SU-DHL-6 (cell line): ENCODE data around the gene PPM1H.

Experiments used
- H2AFZ ChIP-seq: fragments of 200-600 bp; sonication (generic); 2 replicates; pipeline ENCODE4 v1.6.1; 2014; ENCODE audit warnings: low read depth, mild to moderate bottlenecking, moderate library complexity, mixed read lengths, antibody characterized with exemption, low read length; ENCODE audit not compliant: severe bottlenecking
- H3F3A ChIP-seq: fragments of 200-600 bp; shearing (Covaris generic); 2 replicates; pipeline ENCODE4 v1.6.0; 2016; ENCODE audit warnings: antibody characterized with exemption, mild to moderate bottlenecking; ENCODE audit not compliant: insufficient read depth
- H3K27ac ChIP-seq: fragments of 200-600 bp; sonication (generic); 2 replicates; pipeline ENCODE4 v1.5.1; 2016; ENCODE audit warnings: low read depth, mild to moderate bottlenecking, low read length, moderate library complexity, mixed read lengths
- H3K27me3 ChIP-seq: fragments of 200-600 bp; sonication (generic), shearing (Covaris generic); 2 replicates; pipeline ENCODE4 v1.6.0; 2014; ENCODE audit warnings: mild to moderate bottlenecking, low read length
- H3K36me3 ChIP-seq: fragments of 200-600 bp; sonication (generic); 2 replicates; pipeline ENCODE4 v1.6.1; 2014; ENCODE audit warnings: mild to moderate bottlenecking, low read length, mixed read lengths
- H3K4me2 ChIP-seq: fragments of 300-600, 200-600 bp; shearing (Covaris generic), sonication (generic); 2 replicates; pipeline ENCODE4 v1.6.0; 2014; ENCODE audit warnings: low read length, low read depth, mild to moderate bottlenecking; ENCODE audit not compliant: poor library complexity, severe bottlenecking
- H3K4me3 ChIP-seq: fragments of 200-600 bp; sonication (generic); 2 replicates; pipeline ENCODE4 v1.5.1; 2014; ENCODE audit warnings: antibody characterized with exemption, low read length, mild to moderate bottlenecking, mixed read lengths; ENCODE audit not compliant: insufficient read depth, poor library complexity, severe bottlenecking
- H3K79me2 ChIP-seq: fragments of 200-600 bp; sonication (generic); 2 replicates; pipeline ENCODE4 v1.6.1; 2014; ENCODE audit warnings: mild to moderate bottlenecking, low read length, moderate library complexity; ENCODE audit not compliant: insufficient read depth
- H3K9ac ChIP-seq: fragments of 200-600 bp; sonication (generic); 2 replicates; pipeline ENCODE4 v1.7.0; 2014; ENCODE audit warnings: mild to moderate bottlenecking, low read length
- H3K9me2 ChIP-seq: fragments of 200-600 bp; sonication (generic); replicated peaks from 2 replicates; pipeline ENCODE4 v1.6.1; 2014; ENCODE audit warnings: low read length; ENCODE audit not compliant: insufficient read depth
- H3K9me3 ChIP-seq: fragments of 200-600 bp; sonication (generic); 2 replicates; pipeline ENCODE4 v1.6.1; 2014; ENCODE audit warnings: low read length, mixed read lengths; ENCODE audit not compliant: insufficient read depth
- H4K20me1 ChIP-seq: fragments of 200-600 bp; sonication (generic); 2 replicates; pipeline ENCODE4 v1.6.1; 2014; ENCODE audit warnings: low read depth, mild to moderate bottlenecking, antibody characterized with exemption, low read length, moderate library complexity, mixed read lengths
- EZH2phosphoT487 ChIP-seq: fragments of 200-600 bp; sonication (generic), shearing (Covaris generic); conservative IDR thresholded peaks from 2 replicates; pipeline ENCODE4 v1.6.1; 2018; ENCODE audit warnings: mild to moderate bottlenecking, antibody characterized with exemption, low read length, moderate library complexity, mixed read lengths
- TF ChIP-seq, protein P1 (sequence below): fragments of 200-600 bp; sonication (generic); IDR thresholded peaks from one replicate; pipeline ENCODE4 v1.5.1; 2017; ENCODE audit warnings: antibody characterized with exemption, mild to moderate bottlenecking, low read length, moderate library complexity; ENCODE audit not compliant: insufficient read depth, poor library complexity, severe bottlenecking

The PPM1H gene

DNA sequence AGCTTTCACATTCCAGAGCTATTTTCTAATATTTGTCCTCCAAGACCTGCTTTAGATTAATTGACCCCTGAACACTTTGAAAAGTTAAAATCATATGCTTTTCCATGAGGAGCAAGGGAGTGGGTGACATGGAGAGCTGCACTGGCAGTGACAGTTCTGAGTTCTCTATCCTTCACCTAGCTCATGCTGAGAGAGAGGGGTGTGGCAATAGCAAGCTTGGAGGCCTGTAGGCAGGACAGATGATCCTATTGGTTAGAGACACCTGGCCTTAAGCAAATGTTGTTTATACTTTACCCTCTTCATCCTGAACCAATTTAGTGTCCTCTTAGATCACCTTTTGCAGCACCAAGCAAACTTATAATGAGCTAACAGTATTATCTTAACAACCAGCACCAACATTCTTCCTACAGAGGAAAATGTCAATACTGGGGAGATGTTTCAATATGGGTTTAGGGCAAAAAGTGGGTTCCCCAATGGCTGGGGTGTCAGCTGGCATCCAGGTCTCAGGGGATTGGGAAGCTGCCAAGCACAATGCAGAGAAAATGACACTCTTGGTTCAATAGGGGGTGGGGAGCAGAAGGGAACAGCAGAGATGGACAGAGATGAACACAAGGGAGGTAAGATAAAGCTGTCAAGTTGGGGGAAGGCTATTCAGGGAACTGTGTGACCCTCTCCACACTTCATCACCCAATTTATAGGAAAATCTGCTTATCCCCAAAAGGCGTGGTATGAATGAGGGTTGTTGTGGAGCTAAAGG lies 37.0 kb upstream of the PPM1H start:
- Histone ChIP-seq H4K20me1 (no peaks in the 10 kb centered on the region), H3K27me3 (no peaks in the 10 kb centered on the region), H3K9me2 (no peaks in the 10 kb centered on the region), H3K9me3 (no peaks in the 10 kb centered on the region), H3K4me3 (no peak overlapping the region), H3K9ac (no peak overlapping the region), H2AFZ (no peak overlapping the region), H3K27ac (no peak overlapping the region), H3K4me2 (no peak overlapping the region), H3K79me2 (no peaks in the 10 kb centered on the region), H3F3A (no peaks in the 10 kb centered on the region), H3K36me3 (no peaks in the 10 kb centered on the region)
- TF ChIP-seq, protein P1, sequence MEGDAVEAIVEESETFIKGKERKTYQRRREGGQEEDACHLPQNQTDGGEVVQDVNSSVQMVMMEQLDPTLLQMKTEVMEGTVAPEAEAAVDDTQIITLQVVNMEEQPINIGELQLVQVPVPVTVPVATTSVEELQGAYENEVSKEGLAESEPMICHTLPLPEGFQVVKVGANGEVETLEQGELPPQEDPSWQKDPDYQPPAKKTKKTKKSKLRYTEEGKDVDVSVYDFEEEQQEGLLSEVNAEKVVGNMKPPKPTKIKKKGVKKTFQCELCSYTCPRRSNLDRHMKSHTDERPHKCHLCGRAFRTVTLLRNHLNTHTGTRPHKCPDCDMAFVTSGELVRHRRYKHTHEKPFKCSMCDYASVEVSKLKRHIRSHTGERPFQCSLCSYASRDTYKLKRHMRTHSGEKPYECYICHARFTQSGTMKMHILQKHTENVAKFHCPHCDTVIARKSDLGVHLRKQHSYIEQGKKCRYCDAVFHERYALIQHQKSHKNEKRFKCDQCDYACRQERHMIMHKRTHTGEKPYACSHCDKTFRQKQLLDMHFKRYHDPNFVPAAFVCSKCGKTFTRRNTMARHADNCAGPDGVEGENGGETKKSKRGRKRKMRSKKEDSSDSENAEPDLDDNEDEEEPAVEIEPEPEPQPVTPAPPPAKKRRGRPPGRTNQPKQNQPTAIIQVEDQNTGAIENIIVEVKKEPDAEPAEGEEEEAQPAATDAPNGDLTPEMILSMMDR, result no peak
- no peak for TF ChIP-seq EZH2phosphoT487

GRCh38 chr12:62969695-62970094 lies 34.7 kb upstream of the PPM1H start:
- Histone ChIP-seq H3K9ac (no peak overlapping the region), H3K27ac (no peak overlapping the region), H3K36me3 (no peaks in the 10 kb centered on the region), H3K79me2 (no peaks in the 10 kb centered on the region), H3F3A (no peaks in the 10 kb centered on the region), H3K27me3 (no peaks in the 10 kb centered on the region), H3K9me3 (no peaks in the 10 kb centered on the region), H4K20me1 (no peaks in the 10 kb centered on the region), H3K4me2 (no peak overlapping the region), H3K4me3 (no peak overlapping the region), H3K9me2 (no peaks in the 10 kb centered on the region), H2AFZ (no peak overlapping the region)
- no peak for TF ChIP-seq EZH2phosphoT487
- TF ChIP-seq, protein P1, result no peak

GRCh38 chr12:62967701-62968100 lies 32.8 kb upstream of the PPM1H start:
- Histone ChIP-seq H2AFZ (no peak overlapping the region), H3K27ac (no peak overlapping the region), H4K20me1 (no peaks in the 10 kb centered on the region), H3K4me2 (no peak overlapping the region), H3K9me2 (no peaks in the 10 kb centered on the region), H3K36me3 (no peaks in the 10 kb centered on the region), H3F3A (no peaks in the 10 kb centered on the region), H3K27me3 (no peaks in the 10 kb centered on the region), H3K4me3 (no peak overlapping the region), H3K9me3 (no peaks in the 10 kb centered on the region), H3K79me2 (no peaks in the 10 kb centered on the region), H3K9ac (no peak overlapping the region)
- TF ChIP-seq EZH2phosphoT487, result no peak
- TF ChIP-seq, protein P1, result no peak
